ENCODE results near the gene PEX12.
"Not testable (repeated sequence)": the region's sequence is repeated elsewhere in the genome, so short reads cannot be mapped to it uniquely, and the experiment has no call there.

The PEX12 gene

DNA sequence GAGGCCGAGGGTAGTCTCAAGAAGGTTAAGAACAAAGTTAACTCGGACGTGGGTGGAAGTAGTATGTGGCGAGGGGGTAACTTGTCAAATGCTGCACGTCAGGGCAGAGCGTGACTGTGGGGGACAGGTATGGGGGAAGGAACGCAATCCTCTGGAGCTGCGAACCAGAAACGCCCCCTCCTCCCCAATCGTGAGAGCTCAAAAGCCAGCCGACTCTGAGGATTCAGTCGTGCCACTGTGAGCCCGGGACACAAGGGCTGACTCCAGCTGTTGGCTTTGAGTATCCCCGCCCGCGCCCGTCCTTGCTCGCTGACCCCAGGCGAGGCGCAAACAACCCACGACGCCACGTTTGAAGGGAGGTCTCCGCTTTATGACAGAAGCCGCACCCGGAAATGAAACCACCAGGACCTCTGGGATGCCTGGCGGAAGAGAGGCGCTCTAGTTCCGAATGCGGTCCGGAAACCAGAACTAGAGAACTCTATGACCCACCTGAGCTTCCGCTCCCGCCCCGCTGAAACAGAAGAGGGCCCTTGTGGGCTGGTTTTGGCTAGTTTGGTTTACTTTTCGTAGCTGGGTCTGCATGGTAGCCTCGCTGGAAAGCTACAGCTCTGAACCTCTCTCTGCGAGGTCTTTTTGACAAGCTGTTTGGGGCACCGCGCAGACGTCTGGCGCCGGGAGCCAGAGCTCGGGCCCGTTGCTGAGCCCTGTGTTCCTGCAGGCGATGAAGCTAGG lies at the start of gene PEX12:
Gene PEX12, minus strand, starts transcription at position 375 of the 732 bp plus-strand sequence. CDS start 550 bp downstream, outside the sequence.
- DNase-seq (ENCODE audit: low read depth): peak; percentile 78

DNA sequence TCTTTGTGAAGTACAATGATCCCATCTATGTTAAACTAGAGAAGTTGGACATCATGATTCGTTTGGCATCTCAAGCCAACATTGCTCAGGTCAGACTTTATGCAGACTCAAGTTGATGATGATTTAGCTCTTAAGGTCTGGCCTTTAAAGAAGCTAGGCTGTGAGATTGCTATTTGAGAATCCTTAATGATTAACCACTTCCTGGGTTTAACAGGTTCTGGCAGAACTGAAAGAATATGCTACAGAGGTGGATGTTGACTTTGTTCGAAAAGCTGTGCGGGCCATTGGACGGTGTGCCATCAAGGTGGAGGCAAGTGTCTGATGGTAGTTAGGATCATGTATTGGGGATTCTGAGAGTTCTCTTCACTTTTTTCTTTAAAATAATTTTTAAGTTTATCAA lies 49.0 kb upstream of the PEX12 start:
- DNase-seq (ENCODE audit: low read depth): no peak

DNA sequence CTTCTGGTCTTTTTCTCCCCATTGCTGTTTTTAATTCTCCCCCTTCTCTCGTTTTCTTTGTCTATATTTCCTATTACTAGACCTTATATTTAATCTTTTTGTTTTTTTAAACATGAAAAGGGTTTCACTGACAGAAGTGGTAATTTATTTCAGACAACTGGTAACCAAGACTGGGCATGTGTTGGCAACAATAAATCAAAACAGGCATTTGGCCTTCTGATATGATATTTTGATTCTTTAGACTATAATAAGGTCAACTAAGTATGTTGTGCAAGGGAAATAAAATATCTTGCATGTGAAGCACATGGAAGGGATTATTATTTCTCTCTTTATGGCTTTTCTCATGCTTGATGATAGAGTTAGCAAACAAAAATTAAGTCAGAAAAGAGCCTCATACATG lies 43.4 kb upstream of the PEX12 start:
- no peak for DNase-seq (ENCODE audit: low read depth)

DNA sequence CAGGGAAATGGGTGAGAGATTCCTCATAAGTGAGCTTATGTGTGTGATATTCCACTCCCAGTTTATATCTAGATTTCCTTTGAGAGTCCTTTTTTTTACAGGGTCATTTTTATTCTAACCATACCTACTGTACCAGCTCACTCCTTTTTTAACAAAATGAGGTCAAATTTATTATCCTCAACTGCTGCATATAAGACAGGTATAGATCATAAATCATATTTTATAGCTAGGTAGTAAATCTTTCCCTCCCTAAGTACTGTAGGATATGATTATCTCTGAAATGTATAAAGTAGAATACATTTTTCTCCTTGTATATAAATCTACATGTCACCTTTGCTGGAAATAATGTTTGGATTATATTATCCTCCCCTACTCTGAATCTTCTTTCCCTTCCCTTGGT lies 40.3 kb upstream of the PEX12 start:
- DNase-seq (ENCODE audit: low read depth): no peak

DNA sequence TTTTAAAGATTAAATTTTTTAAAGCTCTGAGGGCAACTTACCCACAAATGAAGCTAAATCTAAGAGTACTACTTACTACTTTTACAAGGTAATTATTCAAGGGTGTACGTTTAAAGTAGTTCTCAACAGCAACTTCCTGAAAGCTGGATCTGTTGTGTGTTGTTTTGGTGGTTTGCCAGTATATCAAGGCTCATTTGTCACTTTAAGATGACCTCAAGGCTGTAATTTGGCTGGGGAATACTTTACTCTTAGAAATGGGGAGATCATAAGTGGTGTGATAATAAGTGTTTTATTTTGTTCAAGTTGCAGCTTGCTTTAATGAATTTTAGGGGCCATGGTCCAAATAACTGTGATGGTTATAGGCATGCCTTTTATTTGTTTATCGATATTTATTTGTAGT lies 39.1 kb upstream of the PEX12 start:
- no peak for DNase-seq (ENCODE audit: low read depth)

DNA sequence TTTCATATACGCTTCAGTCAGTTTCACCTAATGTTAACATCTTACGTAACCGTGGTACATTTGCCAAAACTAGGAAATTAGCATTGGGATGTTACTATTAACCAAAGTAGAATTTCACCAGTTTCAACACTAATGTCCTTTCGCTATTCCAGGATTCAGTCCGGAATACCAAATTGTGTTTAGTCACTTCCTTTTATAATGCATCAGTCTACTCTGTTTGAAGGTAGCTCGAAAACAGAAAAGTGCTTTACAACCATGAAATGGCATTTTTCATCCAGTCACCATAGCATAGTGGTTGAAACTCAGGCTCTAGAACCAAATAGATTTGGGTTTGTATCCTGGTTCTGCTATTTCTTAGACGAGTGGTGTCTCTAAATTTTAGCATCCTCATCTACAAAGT lies 38.2 kb upstream of the PEX12 start:
- no peak for DNase-seq (ENCODE audit: low read depth)

DNA sequence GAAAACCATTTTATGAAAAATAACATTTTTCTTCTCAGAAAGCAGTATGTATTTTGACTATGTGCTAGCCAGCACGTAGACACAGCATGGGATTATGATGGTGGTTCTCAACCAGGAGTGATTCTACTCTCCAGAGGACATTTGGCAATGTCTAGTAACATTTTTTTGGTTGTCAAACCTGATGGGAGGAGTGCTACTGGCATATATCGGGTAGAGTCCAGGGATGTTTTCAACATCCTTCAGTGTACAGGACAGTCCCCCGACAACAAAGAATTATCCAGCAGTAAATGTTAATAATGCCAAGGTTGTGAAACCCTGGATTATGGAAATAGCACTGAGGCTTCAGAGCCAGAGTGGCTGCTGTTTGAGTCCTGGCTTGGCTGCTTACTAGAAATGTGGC lies 36.4 kb upstream of the PEX12 start:
- no peak for DNase-seq (ENCODE audit: low read depth)

DNA sequence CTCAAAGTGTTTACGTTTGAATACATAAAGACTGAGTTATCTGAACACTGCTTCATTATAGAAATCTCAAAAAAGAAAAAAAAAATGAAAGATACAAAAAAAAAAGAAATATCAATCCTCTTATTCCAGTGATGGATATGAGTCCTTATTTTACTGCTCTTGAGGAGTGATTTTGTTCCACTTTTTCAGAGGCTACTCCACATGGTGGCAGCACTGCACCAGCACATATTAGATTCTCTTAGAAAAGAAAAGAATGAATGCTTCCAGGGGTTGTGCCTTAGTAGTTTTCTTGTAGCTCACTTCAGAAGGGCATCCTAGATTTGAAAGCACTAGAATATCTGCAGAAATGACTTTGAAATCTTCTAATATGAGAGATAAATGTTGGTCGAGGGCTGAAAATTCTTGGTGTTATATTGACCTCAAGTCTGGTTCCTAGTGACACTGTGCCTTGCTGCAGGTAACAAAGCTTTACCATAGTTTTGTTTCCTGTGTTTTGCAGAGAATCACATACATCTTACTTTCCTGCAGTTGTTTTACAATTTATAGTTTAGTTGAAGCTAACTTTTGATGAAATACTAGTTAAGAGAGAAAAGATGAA lies 34.7 kb upstream of the PEX12 start:
- DNase-seq (ENCODE audit: low read depth): peak; percentile 8

DNA sequence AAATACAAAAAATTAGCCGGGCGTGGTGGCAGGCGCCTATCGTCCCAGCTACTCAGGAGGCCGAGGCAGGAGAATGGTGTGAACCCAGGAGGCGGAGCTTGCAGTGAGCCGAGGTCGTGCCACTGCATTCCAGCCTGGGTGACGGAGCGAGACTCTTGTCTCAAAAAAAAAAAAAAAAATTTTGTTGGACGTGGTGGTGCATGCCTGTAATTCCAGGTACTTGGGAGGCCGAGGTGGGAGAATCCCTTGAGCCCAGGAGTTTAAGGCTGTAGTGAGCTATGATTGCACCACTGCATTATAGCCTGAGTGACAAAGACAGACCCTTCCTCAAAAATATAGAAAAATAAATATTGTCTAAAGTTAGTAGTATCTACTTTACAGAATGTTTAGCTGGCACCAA lies 32.4 kb upstream of the PEX12 start:
- DNase-seq (ENCODE audit: low read depth): not testable (repeated sequence)

DNA sequence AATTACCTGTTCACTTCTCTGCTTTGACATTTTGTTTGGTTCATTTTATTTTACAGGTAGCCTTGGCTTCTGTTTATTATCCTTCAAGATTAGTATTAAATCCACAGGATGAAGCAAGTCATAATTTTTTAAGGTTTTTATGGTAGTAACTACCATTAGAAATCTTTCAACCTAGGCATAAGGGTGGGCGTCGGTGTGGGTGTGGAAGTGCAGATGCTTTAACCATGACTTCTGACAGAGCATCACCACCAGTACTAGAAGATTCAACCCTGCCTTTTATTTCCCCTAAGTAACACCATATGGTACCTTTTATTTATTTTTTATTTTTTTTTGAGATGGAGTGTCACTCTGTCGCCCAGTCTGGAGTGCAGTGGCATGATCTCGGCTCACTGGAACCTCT lies 31.5 kb upstream of the PEX12 start:
- DNase-seq (ENCODE audit: low read depth): no peak

DNA sequence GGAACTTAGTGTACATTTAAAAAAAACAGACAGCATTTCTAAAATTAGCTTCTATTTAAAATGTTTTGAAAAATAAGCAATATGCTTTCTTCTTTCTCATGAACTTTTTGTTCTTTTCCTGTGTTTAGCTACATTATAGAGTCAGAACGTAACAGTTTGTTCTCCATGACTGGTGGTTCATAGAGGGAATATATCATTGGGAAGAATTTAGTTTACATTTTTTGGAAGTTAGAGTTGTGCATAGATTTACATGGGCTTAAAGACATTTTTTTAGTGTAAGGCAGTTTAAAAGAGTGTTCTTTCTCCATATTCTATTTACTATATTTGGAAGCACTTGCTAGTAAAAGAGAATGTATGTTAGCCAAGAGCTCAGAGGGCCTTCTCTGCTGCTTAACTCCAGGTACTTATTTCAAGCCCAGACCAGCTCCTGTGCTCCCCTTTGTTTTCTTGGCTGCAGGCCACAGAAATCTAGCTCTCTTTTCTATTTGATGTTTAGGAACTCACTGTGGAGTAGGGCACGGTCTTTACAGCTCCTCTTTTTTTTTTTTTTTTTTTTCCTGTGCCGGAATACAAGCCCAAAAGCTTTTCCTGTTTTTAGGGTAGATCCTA lies 29.0 kb upstream of the PEX12 start:
- no peak for DNase-seq (ENCODE audit: low read depth)

DNA sequence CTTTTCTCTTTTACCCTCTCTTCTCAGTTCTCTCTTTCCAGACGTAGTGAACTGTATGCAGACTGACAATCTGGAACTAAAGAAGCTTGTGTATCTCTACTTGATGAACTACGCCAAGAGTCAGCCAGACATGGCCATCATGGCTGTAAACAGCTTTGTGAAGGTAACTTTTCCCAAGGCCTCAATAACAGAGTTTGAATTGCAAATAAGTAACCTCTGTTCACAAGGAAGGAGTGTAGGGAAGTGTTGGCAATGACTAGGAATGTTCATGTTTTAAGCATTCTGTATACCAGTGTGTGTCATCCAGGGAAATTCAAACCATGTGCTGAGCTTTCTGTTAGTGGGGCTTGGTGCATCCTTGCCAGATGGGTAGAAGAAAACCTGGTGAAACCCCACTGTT lies 27.3 kb upstream of the PEX12 start:
- no peak for DNase-seq (ENCODE audit: low read depth)

DNA sequence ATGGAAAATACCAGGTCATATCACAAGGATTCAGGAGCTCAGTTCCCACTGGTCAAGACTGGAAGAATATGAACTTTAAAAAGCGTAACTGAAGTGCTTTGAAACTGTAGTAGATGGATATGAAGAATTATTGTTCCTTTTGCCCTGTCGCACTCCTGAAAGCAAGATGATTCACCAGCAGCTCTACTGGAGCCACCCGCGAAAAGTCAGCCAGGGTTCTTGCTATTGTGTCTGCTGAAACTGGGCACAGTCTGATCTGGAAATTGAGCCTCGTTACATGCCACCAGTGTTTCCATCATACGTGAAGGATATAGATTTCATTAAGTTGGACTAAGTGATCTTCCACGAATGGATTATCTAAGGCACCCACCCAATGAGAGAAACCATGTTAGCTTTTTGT lies 25.3 kb upstream of the PEX12 start:
- DNase-seq (ENCODE audit: low read depth): no peak

DNA sequence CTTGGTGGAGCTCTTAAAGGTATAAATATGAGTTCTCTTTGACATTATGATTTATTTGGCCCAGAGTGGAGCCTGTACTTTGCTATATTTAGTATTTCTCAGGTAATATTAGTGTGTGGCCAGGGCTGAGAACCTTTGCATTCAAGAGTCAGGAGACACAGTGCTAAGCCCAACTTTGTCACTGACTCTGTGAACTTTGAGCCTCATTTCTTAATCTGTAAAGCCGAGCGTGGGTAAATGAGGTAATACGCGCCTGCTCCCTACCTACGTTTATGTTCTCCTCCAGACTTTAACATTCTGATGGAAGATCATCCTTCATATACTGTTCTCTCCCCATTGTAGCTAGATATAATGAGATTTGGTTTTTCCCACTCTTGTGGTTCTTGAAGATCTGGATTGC lies 19.2 kb upstream of the PEX12 start:
- DNase-seq (ENCODE audit: low read depth): no peak

DNA sequence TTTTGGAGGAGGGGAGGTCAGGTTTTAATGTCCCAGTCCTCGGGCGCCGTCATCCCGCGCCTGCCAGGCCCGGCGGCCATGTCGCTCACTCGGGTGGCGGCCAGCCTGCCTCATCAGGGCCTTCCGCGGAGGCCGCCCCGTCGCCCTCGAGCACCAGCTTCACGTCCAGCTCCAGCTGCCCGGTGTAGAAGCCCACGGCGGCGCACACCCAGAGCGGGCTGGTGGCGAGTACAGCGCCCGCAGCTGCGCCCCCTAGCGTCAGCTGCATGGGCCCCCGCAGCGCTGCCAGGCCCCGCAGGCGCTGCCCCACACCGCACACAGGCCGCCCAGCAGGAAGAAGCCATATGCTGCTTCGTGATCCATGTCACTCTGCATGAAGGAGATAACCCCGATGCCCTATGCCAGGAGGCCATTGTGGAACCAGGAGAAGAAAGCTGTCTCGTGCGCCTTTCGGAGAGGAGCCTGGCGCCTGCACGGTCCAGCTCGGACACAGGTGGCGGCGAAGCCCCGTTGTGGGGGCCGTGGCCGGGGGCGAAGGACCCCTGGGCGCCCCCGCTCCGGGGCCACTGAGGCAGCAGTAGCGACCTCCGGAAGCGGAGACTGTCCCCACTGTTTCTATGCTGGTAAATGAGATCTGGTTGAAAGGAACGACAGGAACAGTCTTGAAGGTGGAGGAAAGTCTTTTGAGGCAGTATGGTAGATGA lies 18.3 kb upstream of the PEX12 start:
- DNase-seq (ENCODE audit: low read depth): no peak

DNA sequence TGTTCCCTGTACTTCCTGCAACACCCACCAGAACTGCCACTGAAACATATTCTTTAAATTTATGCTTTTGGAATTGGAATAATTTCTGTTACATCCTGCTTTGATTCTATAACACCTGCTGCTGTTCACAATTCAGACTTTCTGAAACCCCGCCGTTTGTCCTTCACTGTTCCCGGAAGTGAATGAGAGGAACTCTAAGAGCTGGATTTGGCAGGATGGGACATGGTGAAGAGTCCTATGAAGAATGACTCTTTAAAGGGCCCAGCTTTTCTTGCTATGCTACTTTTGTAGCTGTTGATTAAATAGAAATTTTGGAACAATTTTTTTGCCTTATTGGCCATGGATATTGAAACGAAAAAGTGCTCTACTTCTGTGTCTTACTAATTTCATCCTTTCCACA lies 17.7 kb upstream of the PEX12 start:
- DNase-seq (ENCODE audit: low read depth): no peak

DNA sequence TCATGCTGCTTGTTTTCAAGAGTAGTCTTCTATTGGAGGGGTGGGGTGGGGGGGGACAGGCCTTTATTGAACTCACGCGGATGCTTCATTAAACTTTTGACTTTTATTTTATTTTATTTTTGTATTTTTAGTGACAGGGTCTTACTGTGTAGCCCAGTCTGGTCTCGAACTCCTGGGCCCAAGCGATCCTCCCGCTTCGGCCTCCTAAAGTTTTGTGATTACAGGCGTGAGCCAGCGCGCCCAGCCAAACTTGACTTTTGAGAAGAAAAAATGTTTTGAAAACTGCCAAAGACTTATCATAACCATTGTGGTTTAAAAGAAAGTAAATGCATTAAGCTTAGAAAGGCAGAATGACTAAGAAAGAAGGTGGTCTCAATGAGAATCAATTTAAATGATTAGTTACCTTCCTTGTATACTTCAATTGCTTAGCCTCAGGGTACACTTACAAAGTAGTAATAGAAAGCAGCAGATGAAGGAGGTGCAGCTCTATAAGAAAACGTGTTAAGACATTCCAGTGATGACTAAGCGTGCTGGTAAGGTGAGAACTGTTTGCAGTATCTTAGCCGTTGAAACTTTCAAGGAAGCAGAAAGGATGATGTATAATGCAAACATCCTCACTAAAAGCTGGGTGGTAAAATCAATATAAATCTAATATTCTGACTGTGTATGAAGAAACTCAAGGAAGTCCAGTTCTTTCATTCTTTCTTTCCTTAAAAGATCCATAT lies 10.0 kb upstream of the PEX12 start:
- DNase-seq (ENCODE audit: low read depth): no peak

DNA sequence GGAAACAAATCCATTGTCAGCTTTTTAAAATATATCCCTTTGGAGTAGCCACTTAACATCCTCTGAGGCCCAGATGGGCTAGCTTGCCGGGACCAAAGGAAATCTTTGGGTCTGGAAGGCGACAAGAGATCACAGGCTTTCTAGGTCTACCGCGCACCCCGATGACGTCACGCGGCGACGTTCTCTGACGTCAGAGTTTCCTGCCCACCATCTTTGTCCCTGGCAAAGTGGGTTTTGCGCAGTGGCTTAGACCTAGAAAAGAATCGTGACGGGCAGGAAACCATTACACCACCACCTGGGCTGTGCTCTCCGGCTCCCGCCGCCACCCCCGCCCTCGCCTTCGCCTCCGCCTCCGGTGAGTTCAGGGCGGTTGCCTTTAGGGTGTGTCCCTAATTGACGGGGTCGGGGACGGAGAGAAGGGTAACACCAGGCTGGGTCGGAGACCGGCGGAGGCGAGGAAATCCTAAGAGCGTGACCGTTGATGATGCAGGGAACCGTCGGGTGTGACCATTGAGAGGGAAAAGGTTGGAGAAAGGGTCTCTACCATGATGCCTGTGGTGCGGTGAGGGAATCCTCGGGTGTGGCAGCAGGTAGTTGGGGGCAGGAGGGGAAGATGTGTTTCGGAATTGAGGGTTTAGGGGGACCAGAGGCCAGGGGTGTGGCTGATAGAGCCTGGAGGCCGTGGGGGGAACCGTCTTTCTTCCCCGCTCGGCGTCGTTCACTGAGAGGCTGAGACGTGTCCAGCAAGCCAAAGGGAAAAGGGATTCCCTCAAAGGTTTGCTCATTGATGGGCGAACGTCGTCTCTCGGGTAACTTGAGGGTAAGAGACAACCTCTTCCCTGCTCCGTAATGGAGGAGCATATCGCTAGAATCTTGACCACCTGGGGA lies 8.9 kb upstream of the PEX12 start, which contains the start of gene AP2B1:
Gene AP2B1, plus strand, starts transcription at position 249 of the 888 bp plus-strand sequence. CDS start 6,709 bp downstream, outside the sequence.
- DNase-seq (ENCODE audit: low read depth): peak; percentile 95

DNA sequence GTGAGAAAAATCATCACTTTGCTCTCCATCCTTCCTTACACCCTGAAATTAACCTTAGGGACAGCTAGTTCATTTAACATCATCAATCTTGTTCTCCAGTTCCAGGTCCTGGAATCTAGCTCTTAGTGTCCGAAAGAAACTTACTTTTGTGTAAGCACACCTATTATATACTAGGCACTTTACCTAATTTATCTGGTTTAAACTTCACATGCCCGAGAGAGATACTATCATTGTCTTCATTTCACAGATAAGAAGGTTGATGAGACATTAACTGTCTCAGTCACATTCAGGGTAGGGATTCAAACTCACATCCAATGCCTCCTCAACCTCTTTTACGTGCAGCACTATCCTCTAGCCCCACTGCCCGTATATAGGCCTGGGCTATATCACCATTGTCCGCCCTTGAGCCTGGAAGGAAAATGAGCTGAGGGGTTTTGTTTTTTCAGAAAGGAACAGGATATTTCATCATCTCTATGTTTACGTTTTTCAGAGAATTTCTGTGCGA lies 8.2 kb upstream of the PEX12 start:
- DNase-seq (ENCODE audit: low read depth): no peak

DNA sequence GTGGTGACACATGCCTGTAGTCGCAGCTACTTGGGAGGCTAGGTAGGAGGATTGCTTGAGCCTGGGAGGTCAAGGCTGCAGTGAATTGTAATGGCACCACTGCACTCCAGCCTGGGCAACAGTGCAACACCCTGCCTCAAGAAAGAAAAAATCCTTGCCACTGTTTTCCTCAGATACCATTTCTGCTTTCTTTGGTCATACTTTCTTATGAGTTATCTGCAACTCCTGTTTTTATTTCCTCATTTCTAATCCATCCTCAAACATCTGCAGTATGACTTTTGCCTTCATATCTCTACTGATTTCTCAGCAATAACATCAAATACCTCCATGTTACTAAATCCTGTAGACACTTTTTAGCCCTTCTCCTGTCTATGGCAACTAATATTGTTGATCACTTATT lies 5.7 kb upstream of the PEX12 start:
- no peak for DNase-seq (ENCODE audit: low read depth)

DNA sequence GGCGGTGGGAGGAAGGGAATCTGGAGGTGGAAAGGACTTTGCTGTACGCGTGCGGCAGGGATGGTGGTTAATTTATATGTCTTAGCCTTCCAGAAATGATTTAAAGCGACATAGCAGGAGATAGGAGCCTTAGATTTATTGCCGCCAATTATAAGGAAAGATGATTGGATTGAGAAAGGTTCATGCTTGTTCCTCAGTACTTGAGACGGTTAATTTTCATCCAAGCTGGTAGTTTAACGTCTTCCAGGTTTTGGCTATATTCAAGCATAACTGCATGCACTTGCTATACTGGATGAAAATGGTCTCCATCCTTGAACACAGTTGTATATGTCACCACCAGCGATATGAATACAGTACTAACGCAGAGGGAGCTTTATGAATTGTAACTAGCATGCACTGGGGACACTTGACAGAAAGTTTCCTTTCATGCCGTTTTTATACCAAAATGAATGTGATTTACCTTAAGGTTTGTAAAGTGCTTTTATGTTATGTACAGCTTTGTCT lies 610 bp upstream of the PEX12 start:
- DNase-seq (ENCODE audit: low read depth): no peak
